GM12865 (cell line): ENCODE results near the gene CCDC188.

Experiments used
- DNase-seq: peaks from one replicate; pipeline ENCODE4 v3.0.0; 2010; ENCODE audit warnings: low read depth
- H3K4me3 ChIP-seq: 2 replicates; pipeline ENCODE4 v1.5.1; 2011; ENCODE audit warnings: mild to moderate bottlenecking, low read depth, low read length, control low read depth
- CTCF ChIP-seq: IDR thresholded peaks from 2 replicates; pipeline ENCODE4 v1.5.1; 2011; ENCODE audit warnings: low read length, control low read depth, low read depth, inconsistent platforms; ENCODE audit not compliant: insufficient read depth; ENCODE audit errors: missing control alignments

The CCDC188 gene

GRCh38 chr22:20099099-20099711 is 51.6 kb downstream of the CCDC188 start:
- DNase-seq, result no peak
- no peak overlapping the region for H3K4me3 ChIP-seq
- no peak for TF ChIP-seq CTCF
